Lung (tissue), 12 donors: Measurements from ENCODE around the gene SEMA5A. TPM values are rescaled to one million over a fixed set of nuclear protein-coding genes. Genes with fewer than 3 reads are reported as not detected.

ENCODE experiments used
- ATAC-seq: fragments of 200-7000 bp; cut with Tn5 transposase; one replicate; pipeline ENCODE4 v1.9.1; 2020; ENCODE audit warnings: moderate number of reproducible peaks; ENCODE audit not compliant: insufficient read depth, low FRiP score
- DNase-seq, 3 donors: peaks; one replicate each; pipeline ENCODE4 v3.0.0-alpha.2; 2013 to 2017
- H3K27ac ChIP-seq, 2 donors: one replicate each; pipeline ENCODE4 v1.5.1; 2013; ENCODE audit warnings: mild to moderate bottlenecking in 2 of 2, moderate library complexity in 2 of 2, control low read depth in 1 of 2, inconsistent platforms in 1 of 2, low read depth in 1 of 2, low read length in 1 of 2
- H3K27me3 ChIP-seq, 3 donors: one replicate each; pipeline ENCODE4 v1.5.1; 2013; ENCODE audit warnings: low read length in 2 of 3; ENCODE audit not compliant: control insufficient read depth in 3 of 3, insufficient read depth in 3 of 3
- H3K36me3 ChIP-seq, 4 donors: one replicate each; pipeline ENCODE4 v1.5.1; 2013; ENCODE audit warnings: low read length in 4 of 4, mild to moderate bottlenecking in 1 of 4, moderate library complexity in 1 of 4; ENCODE audit not compliant: control insufficient read depth in 4 of 4, insufficient read depth in 4 of 4
- H3K4me1 ChIP-seq, 5 donors: one replicate each; pipeline ENCODE4 v1.5.1; 2013; ENCODE audit warnings: low read length in 5 of 5, mild to moderate bottlenecking in 2 of 5, moderate library complexity in 1 of 5; ENCODE audit not compliant: control insufficient read depth in 5 of 5, insufficient read depth in 5 of 5
- H3K4me3 ChIP-seq: one replicate; pipeline ENCODE4 v1.5.1; 2013; ENCODE audit warnings: mild to moderate bottlenecking, control low read depth, moderate library complexity
- H3K9ac ChIP-seq, 2 donors: one replicate each; pipeline ENCODE4 v1.5.1; 2013; ENCODE audit warnings: low read length in 2 of 2, control low read depth in 1 of 2; ENCODE audit not compliant: insufficient read depth in 1 of 2
- H3K9me3 ChIP-seq, 4 donors: one replicate each; pipeline ENCODE4 v1.5.1; 2013; ENCODE audit warnings: low read length in 3 of 4, mild to moderate bottlenecking in 1 of 4, moderate library complexity in 1 of 4; ENCODE audit not compliant: control insufficient read depth in 4 of 4, insufficient read depth in 3 of 4
- WGBS, 2 donors: extraction: QIAGEN DNeasy Blood & Tissue Kit; methylation state at CpG; one replicate each; pipeline ENCODE4 v1.1.7; 2013; 5-methylcytosine and 5-hydroxymethylcytosine counted together
- polyA plus RNA-seq, 2 donors: library from polyadenylated mRNA; stranded (reverse); fragments of 200-250 nt; gene quantifications; one replicate each; pipeline ENCODE4 v1.2.1, GENCODE V29; 2013
- total RNA-seq, 2 donors: library from RNA; depleted of rRNA in 1 of 2; stranded (reverse); fragments of >200 nt in 1 of 2; gene quantifications; one replicate each; pipeline ENCODE4 v1.2.1, GENCODE V29; 2014 to 2021
- TF ChIP-seq, protein P1 (sequence below): IDR thresholded peaks from 2 replicates; pipeline ENCODE4 v1.5.1; 2012; ENCODE audit warnings: mild to moderate bottlenecking; ENCODE audit errors: control extremely low read depth, extremely low read depth
- donor health status: control.
- donor health status: control.
- donor health status: Bipolar disorder and iron deficiency.
- donor health status: healthy.
- donor health status: DM: yes; HTN: yes; CAD: no.

SEMA5A gene
- total and polyA plus RNA-seq, 4 donors = 3.1 to 44.9 (median 13.7) TPM

DNA sequence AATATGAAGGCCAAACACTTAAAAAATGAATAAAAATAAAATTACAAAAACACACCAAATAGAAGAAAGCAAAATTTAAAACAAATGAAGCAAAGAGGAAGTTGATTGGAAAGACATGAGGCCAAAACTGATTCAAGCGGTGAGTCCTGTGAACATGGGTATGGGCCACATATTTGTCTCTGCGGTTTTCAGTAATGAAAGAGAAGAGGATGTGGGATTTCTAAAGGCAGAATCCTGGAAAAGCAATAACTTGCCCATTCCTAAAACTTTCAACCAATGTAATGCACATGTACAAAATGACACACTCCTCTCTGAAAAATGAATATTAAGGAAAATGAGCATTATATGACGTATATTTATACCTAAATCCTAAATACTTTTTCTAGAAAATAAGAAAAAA is 263.7 kb downstream of the SEMA5A start:
- 87 to 88% methylated on average over 3 of the region's 3 CpGs for WGBS, 2 donors
- DNase-seq = no peak
- H3K36me3 ChIP-seq = no peaks in the 10 kb centered on the region
- TF ChIP-seq, protein P1, sequence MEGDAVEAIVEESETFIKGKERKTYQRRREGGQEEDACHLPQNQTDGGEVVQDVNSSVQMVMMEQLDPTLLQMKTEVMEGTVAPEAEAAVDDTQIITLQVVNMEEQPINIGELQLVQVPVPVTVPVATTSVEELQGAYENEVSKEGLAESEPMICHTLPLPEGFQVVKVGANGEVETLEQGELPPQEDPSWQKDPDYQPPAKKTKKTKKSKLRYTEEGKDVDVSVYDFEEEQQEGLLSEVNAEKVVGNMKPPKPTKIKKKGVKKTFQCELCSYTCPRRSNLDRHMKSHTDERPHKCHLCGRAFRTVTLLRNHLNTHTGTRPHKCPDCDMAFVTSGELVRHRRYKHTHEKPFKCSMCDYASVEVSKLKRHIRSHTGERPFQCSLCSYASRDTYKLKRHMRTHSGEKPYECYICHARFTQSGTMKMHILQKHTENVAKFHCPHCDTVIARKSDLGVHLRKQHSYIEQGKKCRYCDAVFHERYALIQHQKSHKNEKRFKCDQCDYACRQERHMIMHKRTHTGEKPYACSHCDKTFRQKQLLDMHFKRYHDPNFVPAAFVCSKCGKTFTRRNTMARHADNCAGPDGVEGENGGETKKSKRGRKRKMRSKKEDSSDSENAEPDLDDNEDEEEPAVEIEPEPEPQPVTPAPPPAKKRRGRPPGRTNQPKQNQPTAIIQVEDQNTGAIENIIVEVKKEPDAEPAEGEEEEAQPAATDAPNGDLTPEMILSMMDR = no peak
- no peaks in the 10 kb centered on the region for H3K27me3 ChIP-seq
- no peak for ATAC-seq
- H3K27ac ChIP-seq = no peak overlapping the region
- H3K4me3 ChIP-seq = no peak overlapping the region
- H3K9ac ChIP-seq = no peak overlapping the region
- peaks cover 0 to 6% (median 0%) of the 10 kb centered on the region in 5 donors for H3K4me1 ChIP-seq
- peaks cover 0 to 2% (median 0%) of the 10 kb centered on the region in 4 donors for H3K9me3 ChIP-seq

DNA sequence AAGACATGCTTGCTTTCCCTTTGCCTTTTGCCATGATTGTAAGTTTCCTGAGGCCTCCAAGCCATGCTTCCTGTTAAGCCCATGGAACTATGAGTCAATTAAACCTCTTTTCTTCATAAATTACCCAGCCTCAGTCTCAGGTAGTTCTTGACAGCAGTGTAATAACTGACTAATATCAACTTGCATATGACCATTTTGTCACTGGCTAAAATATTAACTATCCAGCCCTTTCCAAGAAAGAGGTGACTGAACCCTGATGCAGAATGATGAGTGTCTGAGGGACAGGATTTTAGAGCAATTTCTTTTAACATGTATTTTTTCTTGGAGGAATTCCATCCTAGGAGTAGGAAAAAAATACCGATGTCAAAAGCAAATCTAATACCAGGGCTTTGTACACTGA is 266.1 kb downstream of the SEMA5A start:
- Histone ChIP-seq H3K36me3 (no peaks in the 10 kb centered on the region), H3K27me3 (no peaks in the 10 kb centered on the region), H3K4me1 (peaks cover 0 to 4% (median 0%) of the 10 kb centered on the region in 5 donors), H3K27ac (no peak overlapping the region), H3K9me3 (peaks cover 0 to 2% (median 0%) of the 10 kb centered on the region in 4 donors), H3K9ac (no peak overlapping the region), H3K4me3 (no peak overlapping the region)
- 0 to 100% methylated on average over 1 of the region's 1 CpG for WGBS, 2 donors
- TF ChIP-seq, protein P1 = no peak
- ATAC-seq (no peak), DNase-seq (no peak)

DNA sequence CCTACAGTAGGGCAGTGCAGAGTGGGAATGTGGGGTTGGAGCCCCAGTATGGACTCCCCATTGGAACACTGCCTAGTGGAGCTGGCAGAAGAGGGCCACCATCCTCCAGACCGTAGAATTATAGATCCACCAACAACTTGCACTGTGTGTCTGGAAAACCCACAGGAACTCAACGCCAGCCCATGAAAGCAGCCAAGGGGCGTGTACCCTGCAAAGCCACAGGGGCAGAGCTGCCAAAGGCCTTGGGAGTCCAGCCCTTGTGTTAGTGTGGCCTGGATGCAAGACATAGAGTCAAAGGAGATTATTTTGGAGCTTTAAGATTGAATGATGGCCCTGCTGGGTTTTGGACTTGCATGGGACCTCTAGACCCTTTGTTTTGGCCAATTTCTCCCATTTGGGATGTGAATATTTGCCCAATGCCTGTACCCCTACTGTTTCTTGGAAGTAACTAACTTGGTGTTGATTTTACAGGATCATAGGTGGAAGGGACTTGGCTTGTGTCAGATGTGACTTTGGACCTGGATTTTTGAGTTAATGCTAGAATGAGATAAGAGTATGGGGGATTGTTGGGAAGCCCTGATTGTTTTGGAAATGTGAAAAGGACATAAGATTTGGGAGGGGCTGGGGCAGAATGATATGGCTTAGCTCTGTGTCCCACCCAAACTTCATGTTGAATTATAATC is 266.8 kb downstream of the SEMA5A start:
- H3K4me1 ChIP-seq = peaks cover 0 to 2% (median 0%) of the 10 kb centered on the region in 5 donors
- ATAC-seq = no peak
- 80 to 85% methylated on average over 3 of the region's 3 CpGs for WGBS, 2 donors
- DNase-seq = no peak
- TF ChIP-seq, protein P1 = no peak
- H3K27me3 ChIP-seq = no peaks in the 10 kb centered on the region
- H3K9ac ChIP-seq = no peak overlapping the region
- no peaks in the 10 kb centered on the region for H3K36me3 ChIP-seq
- no peak overlapping the region for H3K27ac ChIP-seq
- peaks cover 0 to 2% (median 0%) of the 10 kb centered on the region in 4 donors for H3K9me3 ChIP-seq
- H3K4me3 ChIP-seq = no peak overlapping the region
